Stimulated activated CD4-positive, alpha-beta T cell treated with anti-CD3 and anti-CD28 coated beads, Interleukin-15, amount 100 ng/mL, for 1 hour (primary cell): ENCODE measurements around the gene PPP2R5A.
"Not testable (repeated sequence)": the region's sequence is repeated elsewhere in the genome, so short reads cannot be mapped to it uniquely, and the experiment has no call there.

Source experiments
- DNase-seq, 2 donors: peaks; one replicate each; pipeline ENCODE4 v3.0.0-alpha.2; 2020; ENCODE audit warnings: low read depth in 1 of 2, low spot score in 1 of 2

Gene PPP2R5A

DNA sequence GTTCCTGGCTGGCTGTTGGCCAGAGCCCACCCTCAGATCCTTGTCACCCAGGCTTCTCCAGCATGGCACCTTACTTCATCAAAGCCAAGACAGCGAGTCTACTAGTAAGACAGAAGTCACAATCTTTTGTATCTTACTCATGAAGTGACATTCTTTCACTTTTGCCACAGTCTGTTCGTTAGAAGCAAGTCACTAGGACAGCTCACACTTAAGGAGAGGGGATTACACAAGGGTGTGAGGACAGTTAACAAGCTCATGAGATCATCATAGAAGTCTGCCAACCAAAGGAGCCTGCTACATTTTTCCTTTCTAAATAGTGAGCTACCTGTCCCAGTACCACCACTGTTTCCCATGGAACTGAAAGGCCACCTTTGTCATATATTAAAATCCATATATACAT is 68.0 kb downstream of the PPP2R5A start:
- no peak for DNase-seq

DNA sequence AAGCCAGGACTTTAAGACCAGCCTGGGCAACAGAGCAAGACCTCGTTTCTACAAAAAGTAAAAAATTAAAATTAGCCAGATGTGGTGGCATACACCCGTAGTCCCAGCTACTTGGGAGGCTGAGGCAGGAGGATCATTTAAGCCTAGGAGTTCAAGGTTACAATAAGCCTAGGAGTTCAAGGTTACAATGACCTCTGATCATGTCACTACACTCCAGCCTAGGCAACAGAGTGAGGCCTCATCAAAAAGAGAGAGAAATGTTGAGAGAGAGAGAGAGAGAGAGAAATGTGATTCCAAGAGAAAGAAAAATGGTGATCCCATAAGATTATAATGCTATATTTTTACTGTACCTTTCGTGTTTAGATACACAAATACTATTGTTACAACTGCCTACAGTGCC is 69.3 kb downstream of the PPP2R5A start:
- no peak for DNase-seq

GRCh38 chr1:212355230-212355969 is 70.2 kb downstream of the PPP2R5A start:
- no peak for DNase-seq

GRCh38 chr1:212359794-212360479 is 74.7 kb downstream of the PPP2R5A start:
- DNase-seq, result no peak

- DNase-seq, result no peak
These were observed 79.8 kb downstream of the PPP2R5A start for GRCh38 chr1:212364985-212365384.

DNA sequence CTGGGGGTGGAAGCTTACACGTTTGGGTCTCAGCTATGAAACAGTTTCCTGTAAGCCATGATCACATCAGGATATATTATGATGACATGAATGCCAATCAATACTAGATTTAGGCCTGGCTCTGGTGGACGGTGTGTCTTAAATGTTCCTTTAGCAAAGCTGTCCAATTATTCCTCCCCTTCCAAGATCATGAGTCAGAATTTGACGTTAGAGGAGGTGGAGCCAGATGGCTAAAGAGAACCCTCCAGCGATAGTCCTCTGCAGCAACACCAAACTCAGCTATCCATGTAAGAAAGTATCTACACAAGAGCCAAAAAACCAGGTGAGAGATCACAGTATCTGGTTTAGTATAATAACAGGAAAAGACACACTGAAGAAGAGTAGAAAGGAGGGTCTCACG is 81.7 kb downstream of the PPP2R5A start:
- no peak for DNase-seq

GRCh38 chr1:212367474-212368072 is 82.4 kb downstream of the PPP2R5A start:
- no peak for DNase-seq

GRCh38 chr1:212368073-212368484 is 82.9 kb downstream of the PPP2R5A start:
- DNase-seq, result peak in 1 of 2 donors; percentile 6

GRCh38 chr1:212375986-212376385 is 90.8 kb downstream of the PPP2R5A start:
- no peak for DNase-seq

DNA sequence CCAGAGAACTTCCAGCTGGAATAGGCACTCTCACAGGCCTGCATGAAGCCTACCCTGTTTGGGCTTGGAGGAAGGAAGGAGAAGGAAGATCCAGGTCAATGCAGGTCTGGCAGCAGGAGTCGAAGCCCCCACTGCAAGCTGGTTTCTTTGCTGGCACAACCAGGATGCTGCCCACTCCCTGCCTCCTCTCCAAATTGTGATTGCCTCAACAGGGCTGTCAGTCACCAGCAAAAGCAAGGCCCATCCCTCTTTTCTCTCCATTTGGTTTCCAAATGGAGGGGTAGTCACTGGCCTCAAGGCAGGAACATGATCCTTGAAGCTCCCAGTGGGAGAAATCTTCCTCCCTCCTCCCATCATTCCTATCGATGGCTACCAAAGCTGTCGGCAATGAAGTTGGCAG is 92.4 kb downstream of the PPP2R5A start:
- DNase-seq, result no peak

GRCh38 chr1:212379366-212379765 is 94.2 kb downstream of the PPP2R5A start:
- DNase-seq, result no peak

GRCh38 chr1:212381397-212382035 is 96.3 kb downstream of the PPP2R5A start:
- no peak for DNase-seq

- DNase-seq, result no peak
These were observed 100.8 kb downstream of the PPP2R5A start for GRCh38 chr1:212386029-212386428.

- no peak for DNase-seq
These were observed 103.9 kb downstream of the PPP2R5A start for GRCh38 chr1:212388985-212389716.

- not testable (repeated sequence) for DNase-seq
These were observed 110.6 kb downstream of the PPP2R5A start for GRCh38 chr1:212395678-212396437.

DNA sequence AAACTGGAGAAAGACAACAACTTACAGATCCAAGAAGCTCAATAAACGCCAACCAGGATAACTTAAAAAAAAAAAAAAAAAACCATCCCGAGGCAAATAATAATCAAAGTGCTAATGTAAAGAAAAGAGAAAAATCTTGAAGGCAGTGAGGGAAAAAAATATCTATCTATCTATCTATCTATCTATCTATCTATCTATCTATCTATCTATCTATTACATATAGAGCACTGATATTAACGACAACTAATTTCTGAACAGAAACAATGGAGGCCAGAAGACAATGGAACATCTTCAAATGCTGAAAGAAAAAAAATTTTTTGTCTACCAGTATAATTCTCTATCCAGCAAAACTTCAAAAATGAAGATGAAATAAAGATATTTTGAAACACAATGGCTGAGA is 111.4 kb downstream of the PPP2R5A start:
- DNase-seq, result no peak

- DNase-seq, result no peak
These were observed 112.0 kb downstream of the PPP2R5A start for GRCh38 chr1:212397171-212397570.

DNA sequence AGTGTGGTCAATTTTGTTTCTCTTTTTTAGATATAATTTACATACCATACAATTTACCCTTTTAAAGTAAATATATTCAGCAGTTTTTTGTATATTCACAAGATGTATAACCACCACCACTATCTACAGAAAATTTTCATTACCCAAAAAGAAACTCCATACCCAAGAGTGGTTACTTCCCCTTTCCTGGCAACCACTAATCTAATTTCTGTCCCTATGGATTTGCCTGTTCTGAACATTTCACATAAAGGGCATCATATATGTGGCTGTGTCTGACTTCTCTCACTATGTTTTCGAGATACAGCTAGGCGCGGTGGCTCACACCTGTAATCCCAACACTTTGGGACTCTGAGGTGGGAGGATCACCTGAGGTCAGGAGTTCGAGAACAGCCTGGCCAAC is 115.8 kb downstream of the PPP2R5A start:
- DNase-seq, result no peak

GRCh38 chr1:212401838-212402582 is 116.8 kb downstream of the PPP2R5A start:
- DNase-seq, result no peak
